ENCODE results near the gene MIOS.
"Not testable (repeated sequence)": the region's sequence is repeated elsewhere in the genome, so short reads cannot be mapped to it uniquely, and the experiment has no call there.

The MIOS gene

DNA sequence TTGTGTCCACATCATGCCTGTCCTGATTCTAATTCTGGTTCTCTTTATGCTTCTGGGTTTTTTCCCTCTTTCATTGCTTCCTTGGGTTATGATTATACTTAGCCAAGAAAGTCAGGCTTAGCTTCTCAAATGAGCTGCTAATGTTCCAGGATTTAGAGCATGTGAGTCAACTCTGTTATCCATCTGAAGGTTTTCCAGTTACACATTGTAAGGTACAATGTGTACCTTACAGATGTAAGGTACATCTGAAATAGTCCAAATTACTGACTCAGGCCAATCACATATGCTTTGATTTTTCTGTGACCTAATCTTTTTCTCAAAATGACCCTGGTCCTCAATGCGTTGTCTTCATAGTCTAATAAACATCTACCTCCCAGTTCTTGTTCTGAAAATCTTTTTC is 13.3 kb upstream of the MIOS start:
- TF ChIP-seq, protein P1, sequence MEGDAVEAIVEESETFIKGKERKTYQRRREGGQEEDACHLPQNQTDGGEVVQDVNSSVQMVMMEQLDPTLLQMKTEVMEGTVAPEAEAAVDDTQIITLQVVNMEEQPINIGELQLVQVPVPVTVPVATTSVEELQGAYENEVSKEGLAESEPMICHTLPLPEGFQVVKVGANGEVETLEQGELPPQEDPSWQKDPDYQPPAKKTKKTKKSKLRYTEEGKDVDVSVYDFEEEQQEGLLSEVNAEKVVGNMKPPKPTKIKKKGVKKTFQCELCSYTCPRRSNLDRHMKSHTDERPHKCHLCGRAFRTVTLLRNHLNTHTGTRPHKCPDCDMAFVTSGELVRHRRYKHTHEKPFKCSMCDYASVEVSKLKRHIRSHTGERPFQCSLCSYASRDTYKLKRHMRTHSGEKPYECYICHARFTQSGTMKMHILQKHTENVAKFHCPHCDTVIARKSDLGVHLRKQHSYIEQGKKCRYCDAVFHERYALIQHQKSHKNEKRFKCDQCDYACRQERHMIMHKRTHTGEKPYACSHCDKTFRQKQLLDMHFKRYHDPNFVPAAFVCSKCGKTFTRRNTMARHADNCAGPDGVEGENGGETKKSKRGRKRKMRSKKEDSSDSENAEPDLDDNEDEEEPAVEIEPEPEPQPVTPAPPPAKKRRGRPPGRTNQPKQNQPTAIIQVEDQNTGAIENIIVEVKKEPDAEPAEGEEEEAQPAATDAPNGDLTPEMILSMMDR (IDR thresholded peaks at IDR 0.05; ENCODE audit: insufficient read depth, low read depth, low read length, missing control alignments) = no peak
- no peak overlapping the region for H3K4me3 ChIP-seq (ENCODE audit: low read depth, low read length)
- no peak for DNase-seq (ENCODE audit: low read depth)

DNA sequence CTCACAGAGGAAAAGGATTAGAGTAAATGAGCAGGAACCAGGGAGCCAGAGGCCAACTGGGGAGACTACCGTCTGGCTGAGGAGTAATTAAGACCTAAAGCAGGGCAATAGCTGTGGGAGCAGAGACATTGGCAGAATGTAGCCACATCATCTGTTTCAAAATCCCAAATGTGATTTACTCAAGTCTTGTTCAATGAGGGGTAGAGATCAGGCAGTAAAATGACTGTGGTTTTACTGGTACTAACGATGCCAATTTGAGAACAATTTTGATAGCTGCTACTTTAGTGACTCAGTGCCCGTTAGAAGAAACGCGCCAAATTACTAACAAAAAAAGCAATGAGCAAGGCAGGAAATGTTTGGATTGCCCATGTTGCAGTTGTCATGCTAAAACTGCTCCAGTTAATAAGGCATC is 12.7 kb upstream of the MIOS start:
- TF ChIP-seq, protein P1 (IDR thresholded peaks at IDR 0.05; ENCODE audit: insufficient read depth, low read depth, low read length, missing control alignments) = no peak
- no peak for DNase-seq (ENCODE audit: low read depth)
- no peak overlapping the region for H3K4me3 ChIP-seq (ENCODE audit: low read depth, low read length)

DNA sequence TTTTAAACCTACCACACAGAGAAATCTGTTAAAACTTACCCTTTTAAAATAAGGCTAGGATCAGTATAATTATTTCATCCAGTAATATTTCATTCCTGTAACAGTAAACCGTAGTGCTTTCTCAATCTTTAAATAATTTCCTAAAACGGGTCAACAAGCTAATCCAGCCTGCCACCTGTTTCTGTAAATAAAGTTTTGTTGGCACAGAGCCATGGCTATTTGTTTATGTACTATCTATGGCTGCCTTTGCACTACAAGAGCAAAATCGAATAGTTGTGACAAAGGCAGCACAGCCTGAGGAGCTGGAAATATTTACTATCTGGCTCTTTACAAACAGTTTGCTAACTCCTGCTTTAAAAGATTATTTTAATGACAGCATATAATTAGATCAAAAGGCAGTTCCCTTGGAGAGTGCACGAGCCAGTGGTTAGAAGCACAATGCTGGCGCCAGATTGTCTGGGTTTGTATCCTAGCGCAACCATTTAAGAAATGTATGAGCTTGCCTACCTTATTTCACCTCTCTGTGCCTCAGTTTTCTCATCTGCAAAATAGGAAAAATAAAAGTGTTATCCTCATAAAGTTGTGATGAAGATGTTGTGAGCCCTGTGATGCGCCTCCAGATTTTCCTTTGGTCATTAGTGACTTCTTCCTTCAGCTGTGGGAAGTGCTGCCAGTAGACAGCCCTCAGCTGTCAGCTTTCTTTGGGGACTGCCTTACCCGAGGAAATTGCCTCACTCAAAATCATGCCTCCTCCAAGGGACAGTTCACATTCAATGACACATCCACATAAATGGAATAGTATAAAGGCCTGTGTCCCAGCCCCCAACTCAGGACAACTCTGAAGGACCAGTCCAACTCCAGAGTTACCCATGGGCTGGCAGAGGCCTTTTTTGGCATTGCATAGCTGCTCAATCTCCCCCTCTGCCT is 11.8 kb upstream of the MIOS start:
- TF ChIP-seq, protein P1 (IDR thresholded peaks at IDR 0.05; ENCODE audit: insufficient read depth, low read depth, low read length, missing control alignments) = no peak
- no peak for DNase-seq (ENCODE audit: low read depth)
- no peak overlapping the region for H3K4me3 ChIP-seq (ENCODE audit: low read depth, low read length)

DNA sequence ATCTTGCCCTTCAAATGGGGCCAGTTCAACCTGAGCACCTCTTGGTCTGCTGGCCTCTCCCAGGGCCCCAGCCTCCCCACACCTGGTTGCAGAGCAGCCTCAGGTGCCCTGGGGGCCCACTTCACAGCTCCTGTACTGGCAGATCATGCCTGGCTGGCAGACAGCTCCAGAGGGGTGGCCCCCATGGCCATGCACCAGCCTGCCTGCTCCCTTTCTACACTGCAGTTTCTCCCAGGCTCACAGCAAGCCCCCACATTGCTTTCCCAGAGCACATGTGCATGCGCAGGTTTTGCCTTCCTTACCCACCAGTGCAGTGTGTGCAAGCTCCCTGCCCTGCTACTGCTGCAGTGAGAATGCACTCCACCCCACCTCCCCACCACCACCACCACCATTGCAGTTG is 9.8 kb upstream of the MIOS start:
- no peak overlapping the region for H3K4me3 ChIP-seq (ENCODE audit: low read depth, low read length)
- DNase-seq (ENCODE audit: low read depth) = no peak
- TF ChIP-seq, protein P1 (IDR thresholded peaks at IDR 0.05; ENCODE audit: insufficient read depth, low read depth, low read length, missing control alignments) = no peak

DNA sequence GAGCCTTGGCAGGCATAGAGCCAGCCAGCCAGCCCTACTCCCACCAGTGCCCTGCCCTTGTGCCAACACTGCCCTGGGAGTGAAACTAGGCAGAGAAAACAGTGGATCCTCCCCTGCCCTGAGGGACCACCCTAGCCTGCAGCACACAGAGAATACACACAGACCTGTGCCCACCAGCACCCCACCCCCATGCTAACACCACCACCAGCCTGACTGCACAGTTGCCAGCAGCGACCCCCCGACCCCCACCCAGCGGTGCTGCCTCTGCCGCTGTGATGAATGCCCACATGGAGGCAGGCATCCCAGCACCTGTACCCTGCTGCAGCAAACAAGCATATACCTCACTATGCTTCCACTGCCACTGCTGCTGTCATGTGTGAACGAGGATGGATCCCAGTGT is 9.4 kb upstream of the MIOS start:
- no peak overlapping the region for H3K4me3 ChIP-seq (ENCODE audit: low read depth, low read length)
- DNase-seq (ENCODE audit: low read depth) = no peak
- TF ChIP-seq, protein P1 (IDR thresholded peaks at IDR 0.05; ENCODE audit: insufficient read depth, low read depth, low read length, missing control alignments) = no peak

DNA sequence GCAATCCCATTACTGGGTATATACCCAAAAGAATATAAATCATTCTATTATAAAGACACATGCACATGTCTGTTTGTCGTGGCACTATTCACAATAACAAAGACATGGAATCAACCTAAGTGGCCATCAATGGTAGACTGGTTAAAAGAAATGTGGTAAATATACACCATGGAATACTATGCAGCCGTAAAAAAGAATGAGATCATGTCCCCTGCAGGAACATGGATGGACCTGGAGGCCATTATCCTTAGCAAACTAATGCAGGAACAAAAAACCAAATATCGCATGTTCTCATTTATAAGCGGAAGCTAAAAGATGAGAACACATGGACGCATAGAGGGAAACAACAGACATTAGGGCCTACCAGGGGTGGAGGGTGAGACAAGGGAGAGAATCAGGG is 5.1 kb upstream of the MIOS start:
- DNase-seq (ENCODE audit: low read depth); H3K4me3 ChIP-seq (ENCODE audit: low read depth, low read length): not testable (repeated sequence)

DNA sequence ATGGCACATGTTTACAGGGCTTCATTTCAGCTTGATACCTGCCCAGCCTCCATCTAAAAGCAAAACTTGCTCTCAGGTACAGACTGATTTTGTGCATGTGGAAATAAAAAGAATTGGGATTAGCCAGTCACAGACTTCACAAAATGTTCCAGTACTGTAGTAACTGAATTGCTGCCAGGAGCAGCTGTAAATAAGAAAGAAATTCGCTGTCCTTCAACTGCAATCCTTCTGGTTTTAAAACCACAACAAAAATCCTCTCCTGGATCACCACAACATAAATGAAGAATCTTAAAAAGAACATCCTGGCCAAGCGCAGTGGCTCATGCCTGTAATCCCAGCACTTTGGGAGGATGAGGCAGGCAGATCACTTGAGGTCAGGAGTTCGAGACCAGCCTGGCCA is 3.9 kb upstream of the MIOS start:
- TF ChIP-seq, protein P1 (IDR thresholded peaks at IDR 0.05; ENCODE audit: insufficient read depth, low read depth, low read length, missing control alignments) = no peak
- no peak overlapping the region for H3K4me3 ChIP-seq (ENCODE audit: low read depth, low read length)
- DNase-seq (ENCODE audit: low read depth) = no peak

Data from GM12865 (cell line).